Adipocyte (in vitro differentiated cells): Measurements from ENCODE around the gene EPB41L1.

ENCODE experiments used
- DNase-seq: peaks from one replicate; pipeline ENCODE4 v3.0.0-alpha.2; 2015; ENCODE audit warnings: low read depth
- H3K27me3 ChIP-seq: replicated peaks from 2 replicates; pipeline ENCODE4 v1.7.0; 2013; ENCODE audit warnings: mild to moderate bottlenecking, low read length, moderate library complexity; ENCODE audit not compliant: control insufficient read depth, insufficient read depth
- H3K36me3 ChIP-seq: 2 replicates; pipeline ENCODE4 v1.7.0; 2013; ENCODE audit warnings: low read length, mild to moderate bottlenecking, moderate library complexity; ENCODE audit not compliant: control insufficient read depth, insufficient read depth, severe bottlenecking
- H3K4me1 ChIP-seq: 2 replicates; pipeline ENCODE4 v1.7.0; 2013; ENCODE audit warnings: mild to moderate bottlenecking, low read length, moderate library complexity; ENCODE audit not compliant: control insufficient read depth, insufficient read depth
- H3K4me3 ChIP-seq: 2 replicates; pipeline ENCODE4 v1.7.0; 2013; ENCODE audit warnings: mild to moderate bottlenecking, low read length, moderate library complexity
- H3K9ac ChIP-seq: 2 replicates; pipeline ENCODE4 v1.7.0; 2013; ENCODE audit warnings: mild to moderate bottlenecking, low read length, moderate library complexity
- H3K9me3 ChIP-seq: 2 replicates; pipeline ENCODE4 v1.7.0; 2013; ENCODE audit warnings: mild to moderate bottlenecking, low read length, moderate library complexity; ENCODE audit not compliant: control insufficient read depth

Gene EPB41L1

DNA sequence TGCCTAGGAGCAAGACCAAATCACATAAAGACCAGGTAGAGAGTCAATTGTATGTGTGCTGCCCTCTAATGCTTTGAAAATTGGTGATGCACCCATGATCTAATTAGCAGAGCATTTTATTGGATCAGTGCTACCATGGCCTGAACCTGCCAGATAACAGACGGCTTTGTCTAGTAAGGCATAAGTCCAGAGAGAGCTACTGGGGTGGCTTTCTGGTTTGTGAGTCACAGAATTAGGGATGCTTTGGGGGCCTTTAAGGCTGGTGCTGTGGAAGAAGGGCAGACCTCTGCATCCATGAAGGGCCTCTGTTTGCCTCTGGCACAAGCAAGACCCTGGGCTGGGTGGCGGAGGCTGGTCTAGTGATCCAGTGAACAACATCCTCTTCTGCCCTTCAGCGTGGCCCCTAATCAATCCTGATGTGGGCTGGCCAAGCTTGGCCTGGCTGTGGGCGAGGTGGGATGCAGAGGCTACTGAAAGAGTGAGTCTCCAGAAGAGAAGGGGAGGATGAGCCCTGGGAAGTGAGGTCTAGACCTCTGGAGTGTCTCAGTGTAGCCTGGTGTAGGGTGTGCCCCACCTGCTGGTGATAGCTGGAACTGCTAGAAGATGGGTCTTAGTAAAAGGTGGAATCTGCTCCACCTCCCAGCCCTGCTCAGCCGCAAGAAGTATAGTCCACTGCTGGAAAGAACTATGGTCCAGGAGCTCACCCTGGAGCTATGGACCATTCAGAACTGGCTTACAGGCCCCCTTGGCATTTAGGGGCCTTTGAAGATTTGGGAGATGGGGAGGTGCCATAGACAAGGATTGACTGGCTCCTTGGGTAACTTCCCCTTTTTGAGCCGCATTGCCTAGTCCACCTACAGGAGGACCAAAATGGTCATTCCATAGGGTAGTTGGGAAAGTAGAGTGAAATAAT is 45.1 kb downstream of the EPB41L1 start:
- Histone ChIP-seq H3K36me3 (peaks cover 20% of the 10 kb centered on the region), H3K4me3 (no peak overlapping the region), H3K4me1 (no peaks in the 10 kb centered on the region), H3K9ac (no peak overlapping the region), H3K27me3 (no peaks in the 10 kb centered on the region), H3K9me3 (no peaks in the 10 kb centered on the region)
- DNase-seq: peak; percentile 87

DNA sequence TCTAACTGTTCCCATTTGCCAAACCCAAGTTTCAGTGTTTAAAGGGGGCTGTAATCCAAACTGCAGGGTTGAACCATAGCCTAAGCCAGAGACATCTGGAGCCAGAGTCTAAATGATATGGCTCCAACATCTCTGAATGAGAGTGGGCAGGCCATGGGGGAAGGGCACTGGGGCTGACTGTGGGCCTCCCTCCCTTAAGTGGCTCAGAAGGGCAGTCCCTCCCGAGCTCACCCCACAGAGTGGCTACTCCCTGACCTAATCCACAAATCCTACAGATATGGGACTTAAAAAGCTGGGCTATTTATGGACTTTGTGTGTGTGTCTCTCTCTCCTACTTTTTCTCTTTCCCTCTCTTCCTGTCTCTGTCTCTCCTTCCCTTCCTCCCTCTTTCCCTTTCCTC is 45.9 kb downstream of the EPB41L1 start:
- no peak overlapping the region for H3K4me3 ChIP-seq
- H3K4me1 ChIP-seq: peaks cover 6% of the 10 kb centered on the region
- no peak for DNase-seq
- H3K9ac ChIP-seq: no peak overlapping the region
- peaks cover 14% of the 10 kb centered on the region for H3K36me3 ChIP-seq
- no peaks in the 10 kb centered on the region for H3K9me3 ChIP-seq
- H3K27me3 ChIP-seq: no peaks in the 10 kb centered on the region

- no peak for DNase-seq
- Histone ChIP-seq H3K36me3 (peaks cover 17% of the 10 kb centered on the region), H3K9me3 (no peaks in the 10 kb centered on the region), H3K27me3 (no peaks in the 10 kb centered on the region), H3K4me3 (no peak overlapping the region), H3K9ac (no peak overlapping the region), H3K4me1 (peaks cover 6% of the 10 kb centered on the region)
Measured at GRCh38 chr20:36201198-36201597, 46.7 kb downstream of the EPB41L1 start.

GRCh38 chr20:36202891-36203338 is 48.4 kb downstream of the EPB41L1 start:
- peaks cover 24% of the 10 kb centered on the region for H3K36me3 ChIP-seq
- peaks cover 6% of the 10 kb centered on the region for H3K4me1 ChIP-seq
- H3K27me3 ChIP-seq: no peaks in the 10 kb centered on the region
- no peak overlapping the region for H3K4me3 ChIP-seq
- no peak overlapping the region for H3K9ac ChIP-seq
- H3K9me3 ChIP-seq: no peaks in the 10 kb centered on the region
- DNase-seq: peak; percentile 74

DNA sequence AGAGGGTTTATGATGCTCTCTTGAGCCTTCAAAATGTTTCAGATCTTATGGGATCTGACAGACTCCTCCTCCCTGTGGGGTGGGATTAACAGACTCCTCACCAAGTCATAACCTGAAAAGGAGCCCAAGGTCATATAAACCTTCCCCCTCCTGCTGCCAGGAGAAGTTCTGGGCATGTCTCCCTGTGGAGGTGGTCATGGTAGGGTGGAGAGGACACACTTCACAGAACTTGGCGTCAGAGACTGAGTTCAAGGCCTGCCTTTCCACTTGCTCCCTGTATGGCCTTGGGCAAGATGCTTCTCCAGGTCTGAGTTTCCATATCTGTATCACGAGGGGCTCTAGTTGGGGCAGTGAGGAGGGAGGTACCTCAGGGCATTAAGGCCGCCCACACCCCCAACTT is 49.3 kb downstream of the EPB41L1 start:
- peaks cover 6% of the 10 kb centered on the region for H3K4me1 ChIP-seq
- no peak overlapping the region for H3K9ac ChIP-seq
- no peaks in the 10 kb centered on the region for H3K27me3 ChIP-seq
- no peak overlapping the region for H3K4me3 ChIP-seq
- no peaks in the 10 kb centered on the region for H3K9me3 ChIP-seq
- peaks cover 20% of the 10 kb centered on the region for H3K36me3 ChIP-seq
- no peak for DNase-seq

GRCh38 chr20:36205026-36205425 is 50.5 kb downstream of the EPB41L1 start:
- Histone ChIP-seq H3K9ac (no peak overlapping the region), H3K4me1 (peaks cover 6% of the 10 kb centered on the region), H3K36me3 (peaks cover 25% of the 10 kb centered on the region), H3K9me3 (no peaks in the 10 kb centered on the region), H3K4me3 (no peak overlapping the region), H3K27me3 (no peaks in the 10 kb centered on the region)
- no peak for DNase-seq

DNA sequence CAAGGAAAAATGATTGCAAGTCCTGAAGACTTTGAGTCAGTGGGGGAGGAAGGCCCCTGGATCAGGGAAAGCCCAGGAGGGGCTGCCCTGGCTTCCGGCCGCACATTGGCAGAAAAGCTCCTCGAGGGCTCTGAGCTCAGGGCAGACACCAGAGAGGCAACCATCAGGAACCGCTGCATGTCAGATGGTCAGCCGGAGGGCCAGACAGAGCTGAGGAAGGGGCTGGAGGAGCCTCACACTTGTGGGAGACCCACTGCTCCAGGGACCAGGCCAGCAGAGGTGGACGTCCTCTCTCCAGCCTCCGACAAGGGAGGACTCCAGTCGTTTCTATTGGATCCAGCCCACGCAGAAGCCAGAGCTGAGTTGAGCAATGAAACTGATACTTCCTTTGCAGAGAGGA is 51.5 kb downstream of the EPB41L1 start:
- Histone ChIP-seq H3K4me3 (no peak overlapping the region), H3K36me3 (peaks cover 21% of the 10 kb centered on the region), H3K9me3 (no peaks in the 10 kb centered on the region), H3K4me1 (peaks cover 6% of the 10 kb centered on the region), H3K27me3 (no peaks in the 10 kb centered on the region), H3K9ac (no peak overlapping the region)
- no peak for DNase-seq

- H3K4me3 ChIP-seq: no peak overlapping the region
- H3K9me3 ChIP-seq: no peaks in the 10 kb centered on the region
- peaks cover 6% of the 10 kb centered on the region for H3K4me1 ChIP-seq
- DNase-seq: no peak
- no peak overlapping the region for H3K9ac ChIP-seq
- H3K36me3 ChIP-seq: peaks cover 20% of the 10 kb centered on the region
- no peaks in the 10 kb centered on the region for H3K27me3 ChIP-seq
Measured at GRCh38 chr20:36206641-36207040, 52.1 kb downstream of the EPB41L1 start.

GRCh38 chr20:36207602-36208001 is 53.1 kb downstream of the EPB41L1 start:
- peaks cover 6% of the 10 kb centered on the region for H3K4me1 ChIP-seq
- no peak overlapping the region for H3K4me3 ChIP-seq
- H3K27me3 ChIP-seq: no peaks in the 10 kb centered on the region
- H3K9me3 ChIP-seq: no peaks in the 10 kb centered on the region
- no peak for DNase-seq
- H3K36me3 ChIP-seq: peaks cover 20% of the 10 kb centered on the region
- H3K9ac ChIP-seq: no peak overlapping the region

- Histone ChIP-seq H3K27me3 (no peaks in the 10 kb centered on the region), H3K36me3 (peaks cover 20% of the 10 kb centered on the region), H3K9ac (no peak overlapping the region), H3K9me3 (no peaks in the 10 kb centered on the region), H3K4me1 (peaks cover 6% of the 10 kb centered on the region), H3K4me3 (no peak overlapping the region)
- no peak for DNase-seq
Measured at GRCh38 chr20:36208257-36208656, 53.7 kb downstream of the EPB41L1 start.

- DNase-seq: no peak
- Histone ChIP-seq H3K4me3 (no peak overlapping the region), H3K36me3 (peaks cover 34% of the 10 kb centered on the region), H3K9me3 (no peaks in the 10 kb centered on the region), H3K4me1 (no peaks in the 10 kb centered on the region), H3K9ac (no peak overlapping the region), H3K27me3 (no peaks in the 10 kb centered on the region)
Measured at GRCh38 chr20:36210436-36211021, 56.0 kb downstream of the EPB41L1 start.
